Sigmoid colon (tissue), 7 donors: ENCODE results near the gene DMBT1. TPM values are rescaled to one million over a fixed set of nuclear protein-coding genes. Genes with fewer than 3 reads are reported as not detected.

Experiments
- DNase-seq: peaks from one replicate; pipeline ENCODE4 v3.0.0-alpha.2; 2019
- H3K27ac ChIP-seq, 4 donors: fragments of 200-600 bp; sonication (generic); one replicate each; pipeline ENCODE4 v1.5.1; 2016 to 2019; ENCODE audit warnings: mild to moderate bottlenecking in 1 of 4
- H3K27me3 ChIP-seq, 3 donors: fragments of 200-600 bp; sonication (generic); one replicate each; pipeline ENCODE4 v1.5.1; 2019; ENCODE audit warnings: mild to moderate bottlenecking in 1 of 3
- H3K36me3 ChIP-seq, 4 donors: fragments of 200-600 bp; sonication (generic); one replicate each; pipeline ENCODE4 v1.5.1; 2016 to 2019
- H3K4me1 ChIP-seq, 4 donors: fragments of 200-600 bp; sonication (generic); one replicate each; pipeline ENCODE4 v1.5.1; 2017 to 2019
- H3K4me3 ChIP-seq, 4 donors: fragments of 200-600 bp; sonication (generic); one replicate each; pipeline ENCODE4 v1.5.1; 2017 to 2019; ENCODE audit warnings: mild to moderate bottlenecking in 2 of 4, moderate library complexity in 1 of 4
- H3K9me3 ChIP-seq, 4 donors: fragments of 200-600 bp in 3 of 4; sonication (generic) in 3 of 4; one replicate each; pipeline versions ENCODE4 v1.5.1 to v1.6.1; 2013 to 2019
- EP300 ChIP-seq, 4 donors: sonication (generic); formaldehyde crosslinking; IDR thresholded peaks; one replicate each; pipeline ENCODE4 v1.6.1; 2017; ENCODE audit warnings: antibody characterized with exemption in 4 of 4
- POLR2A ChIP-seq, 2 donors: fragments of 450-650 bp; IDR thresholded peaks; one replicate each; pipeline ENCODE4 v1.6.1; 2016; ENCODE audit warnings: antibody characterized with exemption in 2 of 2, mild to moderate bottlenecking in 2 of 2, moderate library complexity in 2 of 2
- POLR2AphosphoS5 ChIP-seq, 4 donors: sonication (generic); formaldehyde crosslinking; IDR thresholded peaks; one replicate each; pipeline ENCODE4 v1.6.1; 2017; ENCODE audit warnings: antibody characterized with exemption in 4 of 4
- WGBS, 2 donors: extraction: QIAGEN DNeasy Blood & Tissue Kit; methylation state at CpG; one replicate each; pipeline ENCODE4 v1.1.7; 2013; 5-methylcytosine and 5-hydroxymethylcytosine counted together
- intact Hi-C: fragments of 100-400 bp; cut with DNase I; formaldehyde crosslinking; loops from one replicate; pipeline ENCODE4 v1.15.1; 2023
- polyA plus RNA-seq, 3 donors: library from polyadenylated mRNA; stranded (reverse); fragments of 200-250 nt; gene quantifications; one replicate each; pipeline ENCODE4 v1.2.3, GENCODE V29; 2013
- total RNA-seq, 4 donors: library from RNA; depleted of rRNA; stranded (reverse); fragments of >200 nt; gene quantifications; one replicate each; pipeline ENCODE4 v1.1.0, GENCODE V29; 2016
- TF ChIP-seq, protein P1 (sequence below), 4 experiments: fragments of 450-650 bp in 3 of 4; fragments of 200-600 bp in 1 of 4; IDR thresholded peaks; one replicate each; pipeline ENCODE4 v1.5.1; 2016 to 2019; ENCODE audit warnings: antibody characterized with exemption in 4 of 4, mild to moderate bottlenecking in 3 of 4, moderate library complexity in 2 of 4
- donor health status: healthy with polysubstance abuse.
- donor health status: Bipolar disorder and iron deficiency.
- donor health status: healthy.

Gene DMBT1
- total and polyA plus RNA-seq, 7 donors = under 0.01 to 677 (median 1.2) TPM; not detected in 2

DNA sequence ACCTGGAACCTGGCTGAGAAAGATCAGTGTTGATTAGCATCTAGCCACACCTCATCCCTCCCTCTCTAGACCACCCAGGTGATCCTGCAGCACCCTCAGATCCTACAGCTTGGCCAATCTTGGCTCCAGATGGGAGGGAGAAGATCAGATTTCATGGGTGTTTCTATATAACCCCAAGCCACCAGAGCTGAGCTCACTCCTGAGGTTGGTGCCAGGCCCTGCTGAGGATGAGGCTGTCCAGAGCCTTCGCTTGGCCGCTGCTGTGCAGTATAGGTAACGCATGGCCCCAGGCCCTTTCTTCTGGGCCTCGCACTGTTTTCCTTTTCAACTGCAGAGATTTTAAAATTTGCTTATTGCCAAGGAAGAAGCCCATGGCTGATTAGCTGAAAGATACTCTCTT is 112.1 kb downstream of the DMBT1 start:
- TF ChIP-seq EP300 (IDR thresholded peaks at IDR 0.05) (no peak), POLR2AphosphoS5 (IDR thresholded peaks at IDR 0.05) (peak in 1 of 4 donors; percentile 30)
- 90 to 97% methylated on average over 4 of the region's 4 CpGs for WGBS, 2 donors
- no peaks in the 10 kb centered on the region for H3K9me3 ChIP-seq

DNA sequence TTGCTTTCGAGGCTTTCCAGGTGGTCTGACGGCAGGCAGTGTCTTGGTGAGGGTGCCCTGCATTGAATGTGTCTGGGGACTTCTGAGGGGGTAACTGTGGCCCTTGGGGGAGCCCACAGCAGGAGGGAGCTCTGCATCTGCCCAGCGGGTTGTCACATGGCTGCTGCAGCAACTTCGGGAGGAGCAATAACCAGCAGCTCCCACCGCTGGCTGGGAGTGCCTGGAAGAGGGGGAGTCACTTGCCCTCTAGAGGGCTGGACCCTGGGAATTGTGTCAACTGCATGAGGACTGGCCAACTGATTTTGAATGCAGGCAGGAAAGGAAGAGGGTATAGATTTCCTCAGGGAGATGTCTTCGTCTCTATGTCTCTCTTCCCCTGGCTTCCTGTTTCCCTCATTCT is 112.7 kb downstream of the DMBT1 start:
- Histone ChIP-seq H3K4me1 (peaks cover 0 to 19% (median 3%) of the 10 kb centered on the region in 4 donors), H3K27me3 (no peaks in the 10 kb centered on the region), H3K9me3 (no peaks in the 10 kb centered on the region), H3K27ac (peak overlapping the region in 2 of 4 donors; percentile 8 to 49), H3K36me3 (no peaks in the 10 kb centered on the region), H3K4me3 (no peak overlapping the region)
- no peak for DNase-seq
- no peak for TF ChIP-seq POLR2A (IDR thresholded peaks at IDR 0.05)
- TF ChIP-seq, protein P1, sequence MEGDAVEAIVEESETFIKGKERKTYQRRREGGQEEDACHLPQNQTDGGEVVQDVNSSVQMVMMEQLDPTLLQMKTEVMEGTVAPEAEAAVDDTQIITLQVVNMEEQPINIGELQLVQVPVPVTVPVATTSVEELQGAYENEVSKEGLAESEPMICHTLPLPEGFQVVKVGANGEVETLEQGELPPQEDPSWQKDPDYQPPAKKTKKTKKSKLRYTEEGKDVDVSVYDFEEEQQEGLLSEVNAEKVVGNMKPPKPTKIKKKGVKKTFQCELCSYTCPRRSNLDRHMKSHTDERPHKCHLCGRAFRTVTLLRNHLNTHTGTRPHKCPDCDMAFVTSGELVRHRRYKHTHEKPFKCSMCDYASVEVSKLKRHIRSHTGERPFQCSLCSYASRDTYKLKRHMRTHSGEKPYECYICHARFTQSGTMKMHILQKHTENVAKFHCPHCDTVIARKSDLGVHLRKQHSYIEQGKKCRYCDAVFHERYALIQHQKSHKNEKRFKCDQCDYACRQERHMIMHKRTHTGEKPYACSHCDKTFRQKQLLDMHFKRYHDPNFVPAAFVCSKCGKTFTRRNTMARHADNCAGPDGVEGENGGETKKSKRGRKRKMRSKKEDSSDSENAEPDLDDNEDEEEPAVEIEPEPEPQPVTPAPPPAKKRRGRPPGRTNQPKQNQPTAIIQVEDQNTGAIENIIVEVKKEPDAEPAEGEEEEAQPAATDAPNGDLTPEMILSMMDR (IDR thresholded peaks at IDR 0.05) = no peak
- TF ChIP-seq POLR2AphosphoS5 (IDR thresholded peaks at IDR 0.05) = no peak
- no peak for TF ChIP-seq EP300 (IDR thresholded peaks at IDR 0.05)
- WGBS, 2 donors = 48 to 61% methylated on average over 6 of the region's 6 CpGs
- intact Hi-C loops = no loop called here

More for the DNA sequence above, 112.1 kb downstream of the DMBT1 start:
- DNase-seq = no peak
- Histone ChIP-seq H3K36me3 (no peaks in the 10 kb centered on the region), H3K27ac (peak overlapping the region in 2 of 4 donors; percentile 8 to 49), H3K4me3 (no peak overlapping the region), H3K4me1 (peaks cover 0 to 19% (median 3%) of the 10 kb centered on the region in 4 donors), H3K27me3 (no peaks in the 10 kb centered on the region)
- intact Hi-C loops = no loop called here

DNA sequence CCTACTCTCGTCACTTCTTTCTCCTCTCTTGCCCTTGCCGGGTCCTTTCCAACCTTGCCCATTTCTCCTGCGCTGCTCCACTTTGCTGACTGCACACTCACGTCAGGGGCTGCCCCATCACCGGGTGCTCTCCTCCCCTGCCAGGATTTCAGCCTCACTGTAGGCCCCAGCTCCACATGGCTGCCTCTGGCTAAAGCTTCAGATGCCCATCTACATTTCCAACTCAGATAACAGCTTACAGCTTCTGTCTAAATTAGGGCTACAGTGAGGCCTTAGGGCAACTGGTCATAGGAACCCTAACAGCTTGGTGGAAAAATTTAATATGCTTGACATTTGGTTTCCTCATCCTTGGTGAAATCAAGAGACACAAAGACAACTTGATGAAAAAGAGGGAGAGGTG is 113.2 kb downstream of the DMBT1 start:
- Histone ChIP-seq H3K27ac (no peak overlapping the region), H3K27me3 (no peaks in the 10 kb centered on the region), H3K9me3 (no peaks in the 10 kb centered on the region), H3K4me3 (no peak overlapping the region), H3K4me1 (peaks cover 0 to 19% (median 3%) of the 10 kb centered on the region in 4 donors), H3K36me3 (no peaks in the 10 kb centered on the region)
- WGBS, 2 donors = 81 to 84% methylated on average over 5 of the region's 5 CpGs
- TF ChIP-seq POLR2A (IDR thresholded peaks at IDR 0.05) (no peak), POLR2AphosphoS5 (IDR thresholded peaks at IDR 0.05) (no peak), EP300 (IDR thresholded peaks at IDR 0.05) (no peak)
- TF ChIP-seq, protein P1 (IDR thresholded peaks at IDR 0.05) = no peak
- DNase-seq = no peak
- intact Hi-C loops = no loop called here

DNA sequence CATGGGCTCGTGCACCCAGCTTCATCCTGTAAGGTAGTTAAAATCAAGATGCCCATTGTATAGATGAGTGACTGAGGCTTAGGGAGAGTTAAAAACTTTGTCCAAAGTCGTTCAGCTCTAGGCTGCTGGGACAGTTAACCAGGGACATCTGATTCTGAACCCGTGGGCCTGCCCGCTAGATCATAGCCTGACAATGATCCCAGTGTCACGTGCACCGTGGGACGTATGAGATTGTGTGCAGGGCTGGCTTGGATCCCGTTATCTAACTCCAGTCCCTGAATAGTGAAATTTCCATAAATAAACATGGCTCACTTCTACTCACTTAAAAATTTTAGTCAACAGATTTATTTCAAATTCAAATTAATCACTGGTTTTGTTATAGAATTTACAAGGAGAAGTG is 114.2 kb downstream of the DMBT1 start:
- DNase-seq = no peak
- H3K4me1 ChIP-seq = peaks cover 0 to 19% (median 3%) of the 10 kb centered on the region in 4 donors
- intact Hi-C loops = no loop called here
- no peak overlapping the region for H3K27ac ChIP-seq
- H3K27me3 ChIP-seq = no peaks in the 10 kb centered on the region
- H3K9me3 ChIP-seq = no peaks in the 10 kb centered on the region
- TF ChIP-seq EP300 (IDR thresholded peaks at IDR 0.05) (no peak), POLR2AphosphoS5 (IDR thresholded peaks at IDR 0.05) (no peak), POLR2A (IDR thresholded peaks at IDR 0.05) (no peak)
- TF ChIP-seq, protein P1 (IDR thresholded peaks at IDR 0.05) = no peak
- H3K4me3 ChIP-seq = no peak overlapping the region
- no peaks in the 10 kb centered on the region for H3K36me3 ChIP-seq
- WGBS, 2 donors = 55 to 74% methylated on average over 8 of the region's 8 CpGs

DNA sequence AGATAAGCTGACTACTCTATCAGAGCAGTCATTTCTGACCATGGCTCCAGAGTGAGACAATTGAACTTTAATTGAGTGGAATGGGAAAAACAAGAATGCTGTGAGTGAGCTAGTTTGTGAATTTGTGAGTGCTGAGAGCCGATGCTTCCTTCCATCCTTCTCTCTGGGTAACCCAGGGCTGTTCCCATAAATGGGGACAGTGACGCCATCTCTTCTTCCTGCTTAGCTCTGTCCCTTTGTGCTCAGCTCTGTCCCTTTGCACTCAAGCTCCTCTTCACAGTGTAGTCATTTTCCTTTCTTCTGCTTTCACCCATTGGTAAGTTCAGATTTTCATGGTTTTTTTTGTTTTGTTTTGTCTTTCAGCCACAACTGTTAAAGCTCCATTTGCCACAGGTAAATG is 114.7 kb downstream of the DMBT1 start:
- no peak overlapping the region for H3K27ac ChIP-seq
- peaks cover 0 to 19% (median 3%) of the 10 kb centered on the region in 4 donors for H3K4me1 ChIP-seq
- no peaks in the 10 kb centered on the region for H3K27me3 ChIP-seq
- H3K4me3 ChIP-seq = no peak overlapping the region
- H3K36me3 ChIP-seq = no peaks in the 10 kb centered on the region
- TF ChIP-seq POLR2AphosphoS5 (IDR thresholded peaks at IDR 0.05) = no peak
- TF ChIP-seq, protein P1 (IDR thresholded peaks at IDR 0.05) = no peak
- TF ChIP-seq EP300 (IDR thresholded peaks at IDR 0.05) = no peak
- no peak for TF ChIP-seq POLR2A (IDR thresholded peaks at IDR 0.05)
- H3K9me3 ChIP-seq = no peaks in the 10 kb centered on the region
- no peak for DNase-seq
- intact Hi-C loops = no loop called here
- 54 to 77% methylated on average over 2 of the region's 2 CpGs for WGBS, 2 donors
